PC-9 (cell line): Measurements from ENCODE around the gene NSG2.

Experiments
- EZH2 ChIP-seq: fragments of 200-600 bp; sonication (generic); IDR thresholded peaks from 2 replicates; pipeline ENCODE4 v1.8.0; 2017; ENCODE audit warnings: antibody characterized with exemption, low read depth
- TF ChIP-seq, protein P1 (sequence below): fragments of 200-600 bp; sonication (generic); conservative IDR thresholded peaks from 2 replicates; pipeline ENCODE4 v1.6.1; 2017; ENCODE audit warnings: mixed run types, antibody characterized with exemption, mild to moderate bottlenecking, moderate library complexity

- TF ChIP-seq, protein P1, sequence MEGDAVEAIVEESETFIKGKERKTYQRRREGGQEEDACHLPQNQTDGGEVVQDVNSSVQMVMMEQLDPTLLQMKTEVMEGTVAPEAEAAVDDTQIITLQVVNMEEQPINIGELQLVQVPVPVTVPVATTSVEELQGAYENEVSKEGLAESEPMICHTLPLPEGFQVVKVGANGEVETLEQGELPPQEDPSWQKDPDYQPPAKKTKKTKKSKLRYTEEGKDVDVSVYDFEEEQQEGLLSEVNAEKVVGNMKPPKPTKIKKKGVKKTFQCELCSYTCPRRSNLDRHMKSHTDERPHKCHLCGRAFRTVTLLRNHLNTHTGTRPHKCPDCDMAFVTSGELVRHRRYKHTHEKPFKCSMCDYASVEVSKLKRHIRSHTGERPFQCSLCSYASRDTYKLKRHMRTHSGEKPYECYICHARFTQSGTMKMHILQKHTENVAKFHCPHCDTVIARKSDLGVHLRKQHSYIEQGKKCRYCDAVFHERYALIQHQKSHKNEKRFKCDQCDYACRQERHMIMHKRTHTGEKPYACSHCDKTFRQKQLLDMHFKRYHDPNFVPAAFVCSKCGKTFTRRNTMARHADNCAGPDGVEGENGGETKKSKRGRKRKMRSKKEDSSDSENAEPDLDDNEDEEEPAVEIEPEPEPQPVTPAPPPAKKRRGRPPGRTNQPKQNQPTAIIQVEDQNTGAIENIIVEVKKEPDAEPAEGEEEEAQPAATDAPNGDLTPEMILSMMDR: no peak
- no peak for TF ChIP-seq EZH2
Observed at GRCh38 chr5:174145821-174146220, 100.3 kb downstream of the NSG2 start.
